HG03457 (cell line): ENCODE data around the gene APEX1.
"Not testable (repeated sequence)": the region's sequence is repeated elsewhere in the genome, so short reads cannot be mapped to it uniquely, and the experiment has no call there.

ENCODE experiments used
- ATAC-seq: cut with Tn5 transposase; IDR thresholded peaks from one replicate; pipeline ENCODE4 v1.9.1; 2021; ENCODE audit warnings: moderate number of reproducible peaks; ENCODE audit not compliant: unreplicated experiment

Gene APEX1

DNA sequence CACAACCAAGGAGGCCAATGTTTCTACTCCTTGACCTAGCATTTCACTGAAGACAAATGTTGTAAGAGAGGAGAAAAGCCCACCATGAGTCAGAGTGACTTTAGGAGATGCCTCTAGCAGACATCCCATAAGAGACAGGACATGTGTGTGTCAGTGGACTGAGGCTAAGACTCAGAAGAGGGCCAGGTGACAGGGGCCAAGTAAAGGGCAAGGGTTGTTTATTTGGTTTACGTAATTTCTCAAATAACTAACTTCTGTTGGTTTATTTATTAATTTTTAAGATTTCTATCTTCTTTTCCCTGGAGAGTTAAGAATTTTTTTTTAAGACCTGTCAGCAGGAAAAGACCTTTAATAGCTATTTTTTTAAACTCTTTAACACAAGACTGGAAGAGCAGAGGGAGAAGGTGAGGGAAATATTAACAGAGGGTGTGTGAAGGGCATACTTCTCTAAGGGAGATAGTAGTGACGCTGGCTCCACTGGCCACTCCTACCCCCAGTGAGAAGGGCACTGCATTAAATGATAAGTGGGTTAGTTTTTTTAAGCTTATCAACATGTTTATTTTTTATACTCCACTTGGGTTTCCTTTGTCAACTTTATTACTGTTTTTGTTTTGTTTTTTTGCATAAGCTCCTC lies 17.6 kb downstream of the APEX1 start:
- no peak for ATAC-seq

GRCh38 chr14:20476776-20477175 lies 21.8 kb downstream of the APEX1 start:
- ATAC-seq, result no peak

DNA sequence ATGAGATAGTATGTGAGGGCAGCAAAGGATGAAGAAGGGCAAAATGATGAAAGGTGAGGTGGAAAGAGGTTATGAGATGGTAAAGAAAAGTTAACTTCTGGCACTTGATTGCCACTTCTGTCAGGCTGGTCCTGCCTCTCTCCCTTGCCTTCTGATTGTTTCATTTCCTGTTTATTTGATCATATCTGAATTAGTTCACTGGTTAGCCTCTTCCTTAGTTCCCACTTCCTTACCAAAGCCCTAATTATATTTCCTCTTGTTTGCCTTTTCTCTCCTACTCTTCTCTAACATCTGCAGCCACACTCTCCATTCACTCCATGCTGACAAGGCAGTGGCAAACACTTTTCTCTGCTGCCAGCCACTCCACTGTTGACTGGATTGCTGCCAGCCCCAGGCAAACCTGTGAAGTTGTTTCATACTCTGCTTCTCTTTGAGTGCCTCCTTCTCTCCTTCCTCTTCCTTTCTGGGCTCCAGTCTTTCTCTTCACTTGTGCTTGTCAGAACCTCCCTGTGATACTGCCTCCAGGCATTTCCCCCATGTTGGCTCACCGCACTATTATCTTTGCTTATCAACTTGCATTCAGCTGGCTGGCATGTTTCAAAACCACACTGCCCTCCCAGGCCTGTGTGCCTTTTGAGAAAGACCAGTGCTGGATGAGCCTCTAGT lies 22.3 kb downstream of the APEX1 start:
- no peak for ATAC-seq

DNA sequence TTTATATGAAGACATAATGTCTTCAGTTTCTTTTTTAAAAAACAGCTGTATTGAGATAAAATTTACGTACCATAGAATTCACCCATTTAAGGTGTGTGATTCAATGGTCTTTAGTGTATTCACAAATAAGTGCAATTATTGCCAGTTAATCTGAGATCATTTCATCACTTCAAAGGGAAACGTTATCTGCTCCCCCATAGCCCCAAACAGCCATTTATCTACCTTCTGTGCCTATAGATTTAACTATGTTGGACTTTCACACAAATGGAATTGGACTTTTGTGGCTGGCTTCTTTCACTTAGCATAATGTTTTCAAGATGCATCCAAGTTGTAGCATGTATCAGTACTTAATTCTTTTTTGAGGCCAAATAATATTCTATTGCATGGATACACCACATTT lies 23.9 kb downstream of the APEX1 start:
- ATAC-seq, result no peak

- no peak for ATAC-seq
These were observed 27.4 kb downstream of the APEX1 start for GRCh38 chr14:20482382-20482781.

- ATAC-seq, result no peak
These were observed 30.9 kb downstream of the APEX1 start for GRCh38 chr14:20485900-20486299.

GRCh38 chr14:20486684-20487395 lies 31.8 kb downstream of the APEX1 start:
- ATAC-seq, result no peak

GRCh38 chr14:20487396-20487725 lies 32.3 kb downstream of the APEX1 start:
- no peak for ATAC-seq

DNA sequence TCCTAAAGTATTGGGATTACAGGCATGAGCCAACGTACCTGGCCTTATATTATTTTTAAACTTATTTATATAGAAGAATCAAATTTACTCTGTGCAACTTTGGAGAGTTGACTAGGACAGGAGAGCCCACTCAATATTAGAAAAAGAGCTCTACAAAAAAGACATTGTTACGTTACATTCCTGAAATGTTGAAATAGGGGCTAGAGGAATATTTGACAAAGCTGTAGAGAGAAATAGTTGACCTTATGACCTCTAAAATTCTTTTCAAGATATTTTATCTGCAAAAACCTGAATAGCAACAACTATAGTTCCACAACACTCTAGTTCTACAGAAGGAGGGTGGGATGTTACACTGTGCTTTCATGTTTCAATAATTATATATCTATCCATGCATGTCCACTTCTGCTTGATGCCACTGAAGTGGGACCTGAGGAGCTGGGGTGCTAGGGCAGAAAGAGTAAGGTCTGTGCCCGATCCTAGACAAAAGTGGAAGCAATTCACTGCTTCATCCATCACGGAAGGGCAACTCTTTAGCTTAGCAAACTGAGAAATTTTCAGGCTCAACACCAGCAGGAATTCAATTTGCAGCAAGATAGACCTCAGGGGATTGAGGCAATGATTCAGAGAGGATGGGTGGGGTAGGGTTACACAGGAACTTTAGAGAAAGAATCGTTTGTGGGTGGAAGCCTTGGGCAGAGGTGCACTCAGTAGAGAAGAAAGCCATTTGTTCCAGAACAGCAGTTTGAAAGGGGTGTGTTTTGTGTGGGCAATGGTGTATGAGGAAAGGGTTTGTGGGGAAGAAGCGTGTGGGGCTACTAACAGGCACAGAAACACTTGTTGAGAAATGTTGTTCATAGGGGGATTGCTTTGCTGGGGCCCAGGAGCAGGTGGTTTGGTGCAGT lies 34.3 kb downstream of the APEX1 start:
- no peak for ATAC-seq

GRCh38 chr14:20490563-20490962 lies 35.5 kb downstream of the APEX1 start:
- ATAC-seq, result no peak

- no peak for ATAC-seq
These were observed 37.5 kb downstream of the APEX1 start for GRCh38 chr14:20492486-20492885.

DNA sequence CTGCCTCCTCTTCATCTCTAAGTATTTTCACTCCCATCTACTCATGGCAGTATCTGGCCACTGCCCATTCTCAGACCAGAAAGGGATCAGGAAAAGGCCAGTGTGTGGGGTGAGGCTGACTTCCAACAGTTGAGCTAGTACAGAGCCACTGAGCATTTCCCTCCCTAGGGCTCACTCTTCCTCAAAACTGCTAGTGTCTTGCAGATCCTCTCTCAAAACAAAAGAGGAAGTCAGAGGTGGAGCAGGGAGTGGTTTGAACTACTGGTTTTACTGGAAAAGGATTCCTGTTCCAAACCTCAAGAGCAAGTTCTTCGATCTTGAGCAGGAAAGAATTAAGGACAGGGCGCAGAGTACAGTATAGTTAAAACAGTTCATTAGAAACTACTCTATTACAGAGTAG lies 38.6 kb downstream of the APEX1 start:
- no peak for ATAC-seq

GRCh38 chr14:20494935-20495766 lies 40.1 kb downstream of the APEX1 start:
- no peak for ATAC-seq

DNA sequence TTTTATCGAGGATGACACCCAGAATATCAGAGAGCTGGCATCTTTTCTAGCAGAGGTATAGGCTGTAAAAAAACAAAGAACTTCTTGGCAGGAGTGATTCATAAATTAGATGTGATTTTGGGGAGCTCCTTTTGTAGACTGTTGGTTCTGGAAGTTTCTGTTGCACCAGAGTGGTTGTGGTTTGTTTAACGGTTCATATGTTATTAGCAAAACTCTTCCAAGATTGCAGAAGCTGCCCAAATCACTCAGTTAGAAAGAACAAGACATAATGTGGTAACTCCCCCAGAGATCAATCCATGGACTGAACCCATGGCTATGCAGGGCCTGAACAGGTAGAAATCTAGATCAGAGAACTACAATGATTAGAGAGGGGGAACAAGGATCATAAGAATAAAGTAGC lies 43.6 kb downstream of the APEX1 start:
- ATAC-seq, result no peak

DNA sequence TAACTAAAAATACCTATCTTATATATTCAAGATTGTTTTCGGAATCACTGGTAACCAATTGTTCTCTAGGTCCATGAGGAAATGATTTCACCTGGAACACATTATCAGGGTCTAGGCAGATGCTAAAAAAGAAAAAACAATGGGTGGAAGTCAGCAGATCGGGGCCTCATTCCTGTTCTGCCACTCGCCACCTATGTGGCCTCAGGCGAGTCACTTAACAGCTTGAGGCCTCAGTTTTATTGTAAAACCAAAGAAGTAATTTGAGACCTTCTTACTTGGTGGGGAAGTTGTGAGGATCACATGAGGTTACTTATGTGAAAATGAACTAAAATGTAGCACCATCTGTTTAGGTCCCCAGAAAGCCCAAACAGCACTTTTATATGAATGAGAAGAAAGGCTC lies 44.1 kb downstream of the APEX1 start:
- no peak for ATAC-seq

GRCh38 chr14:20499881-20500280 lies 44.9 kb downstream of the APEX1 start:
- no peak for ATAC-seq

DNA sequence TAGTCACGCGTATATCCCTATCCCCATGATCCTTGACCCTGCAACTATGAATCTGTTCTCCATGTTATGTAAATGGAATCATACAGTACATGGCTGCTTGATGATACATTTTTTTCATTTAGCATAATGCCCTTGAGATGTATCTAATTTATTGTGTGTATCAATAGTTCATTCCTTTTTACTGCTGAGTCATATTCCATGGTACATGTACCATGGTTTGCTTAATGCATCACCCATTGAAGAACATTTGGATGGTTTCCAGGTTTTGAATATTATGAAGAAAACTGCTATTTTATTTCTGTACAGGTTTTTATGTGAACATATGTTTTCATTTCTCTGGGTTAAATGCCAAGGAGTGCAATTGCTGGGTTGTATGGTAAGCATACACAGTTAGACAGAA lies 46.3 kb downstream of the APEX1 start:
- ATAC-seq, result no peak

DNA sequence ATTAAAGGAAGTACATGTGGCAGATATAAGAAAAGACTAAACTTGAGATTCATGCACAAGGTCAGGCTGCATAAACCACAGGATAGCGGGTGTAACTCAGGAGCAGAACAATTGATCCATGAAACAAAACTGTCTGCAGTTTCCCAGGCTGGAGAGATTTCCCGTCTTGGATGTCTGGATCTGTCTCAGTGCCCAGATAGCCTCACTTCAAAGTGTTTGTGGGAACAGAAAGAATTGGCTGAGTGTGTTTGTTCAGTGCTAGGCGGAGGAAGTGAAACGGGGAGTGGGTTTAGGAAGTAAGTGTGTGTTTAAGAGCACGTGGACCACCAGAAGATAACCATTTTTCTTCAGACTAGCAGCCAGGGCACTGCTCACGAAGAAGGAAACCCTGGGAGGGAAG lies 48.9 kb downstream of the APEX1 start:
- ATAC-seq, result no peak

GRCh38 chr14:20506276-20506675 lies 51.2 kb downstream of the APEX1 start:
- ATAC-seq, result not testable (repeated sequence)

- not testable (repeated sequence) for ATAC-seq
These were observed 51.7 kb downstream of the APEX1 start for GRCh38 chr14:20506752-20507151.
